HCT116 (cell line): ENCODE measurements around the gene ARHGAP45. TPM values are rescaled to one million over a fixed set of nuclear protein-coding genes. Genes with fewer than 3 reads are reported as not detected.

Experiments used
- ATAC-seq: fragments of 200-7000 bp; cut with Tn5 transposase; 2 replicates; pipeline ENCODE4 v1.9.1; 2020; ENCODE audit warnings: mild to moderate bottlenecking, moderate library complexity
- BruUV-seq: library from RNA; stranded (reverse); fragments of 400-500 nt; replicated peaks from 2 replicates; lab custom pipeline; 2021; lab: Mats Ljungman, UMichigan
- CTCF ChIA-PET: fragments of 300-600 bp; sonication (Branson Sonifier 250); formaldehyde crosslinking; loops from one replicate; lab custom pipeline; 2021; ENCODE audit warnings: antibody characterized with exemption; lab: Charles Lee
- POLR2A ChIA-PET: fragments of 300-600, 350-600 bp; sonication (Branson Sonifier 250); formaldehyde crosslinking; loops from one replicate; lab custom pipeline; 2021; ENCODE audit warnings: antibody characterized with exemption; lab: Charles Lee
- RAD21 ChIA-PET, 2 experiments: fragments of 300-600 bp; sonication (Branson Sonifier 250); formaldehyde crosslinking; loops; one replicate each; lab custom pipeline; 2023; ENCODE audit warnings: low total read pairs in 2 of 2; ENCODE audit not compliant: uncharacterized antibody in 2 of 2, unreplicated experiment in 2 of 2, low non-redundant PET in 1 of 2; lab: Charles Lee
- DNase-seq: peaks from one replicate; pipeline ENCODE4 v3.0.0-alpha.2; 2010; ENCODE audit warnings: low read depth, low spot score
- H2AFZ ChIP-seq: fragments of 200-600 bp; shearing (Covaris generic), sonication (generic); 2 replicates; pipeline ENCODE4 v1.6.1; 2017; ENCODE audit warnings: low read depth, mixed run types, mixed read lengths, antibody characterized with exemption, low read length; ENCODE audit not compliant: poor library complexity, severe bottlenecking
- H3K27ac ChIP-seq: 2 replicates; pipeline ENCODE4 v1.5.1; 2012; ENCODE audit warnings: low read depth, low read length
- H3K27me3 ChIP-seq: fragments of 200-600 bp; sonication (generic); 2 replicates; pipeline ENCODE4 v1.6.1; 2016; ENCODE audit warnings: mixed run types, low read length, mixed read lengths; ENCODE audit not compliant: insufficient read depth
- H3K36me3 ChIP-seq, 2 experiments: fragments of 200-500 bp in 1 of 2; fragments of 200-600 bp in 1 of 2; sonication (Bioruptor generic) in 1 of 2; sonication (generic) in 1 of 2; 2 replicates each; pipeline versions ENCODE4 v1.5.1 to v1.6.1; 2014 to 2016; ENCODE audit warnings: low read length in 2 of 2, inconsistent platforms in 1 of 2, mixed read lengths in 1 of 2, mixed run types in 1 of 2; ENCODE audit not compliant: insufficient read depth in 2 of 2, control insufficient read depth in 1 of 2
- H3K4me1 ChIP-seq, 2 experiments: fragments of 200-600 bp in 1 of 2; sonication (generic) in 1 of 2; 2 replicates each; pipeline versions ENCODE4 v1.5.1 to v1.6.1; 2012 to 2017; ENCODE audit warnings: low read length in 2 of 2, inconsistent platforms in 1 of 2, mild to moderate bottlenecking in 1 of 2, mixed read lengths in 1 of 2, mixed run types in 1 of 2, moderate library complexity in 1 of 2; ENCODE audit not compliant: insufficient read depth in 2 of 2, control insufficient read depth in 1 of 2
- H3K4me2 ChIP-seq: fragments of 200-600 bp; sonication (generic); 2 replicates; pipeline ENCODE4 v1.6.1; 2017; ENCODE audit warnings: mixed run types, low read length, mixed read lengths
- H3K4me3 ChIP-seq, 2 experiments: fragments of 200-600 bp in 1 of 2; sonication (generic) in 1 of 2; replicated peaks in 1 of 2; 2 replicates each; pipeline ENCODE4 v1.5.1; 2011 to 2016; ENCODE audit warnings: low read length in 2 of 2, control low read depth in 1 of 2, low read depth in 1 of 2, mild to moderate bottlenecking in 1 of 2, mixed read lengths in 1 of 2, mixed run types in 1 of 2
- H3K79me2 ChIP-seq: fragments of 200-600 bp; sonication (generic); 2 replicates; pipeline ENCODE4 v1.6.1; 2017; ENCODE audit warnings: mild to moderate bottlenecking, mixed run types, low read length, moderate library complexity, mixed read lengths; ENCODE audit not compliant: insufficient read depth
- H3K9ac ChIP-seq: fragments of 200-600 bp; sonication (generic); 2 replicates; pipeline ENCODE4 v1.6.1; 2016; ENCODE audit warnings: low read length, mixed read lengths
- H3K9me2 ChIP-seq: fragments of 200-600 bp; sonication (generic), shearing (Covaris generic); 2 replicates; pipeline ENCODE4 v1.6.1; 2017; ENCODE audit warnings: mixed run types, mild to moderate bottlenecking, moderate library complexity; ENCODE audit not compliant: insufficient read depth
- H3K9me3 ChIP-seq, 2 experiments: fragments of 200-500 bp in 1 of 2; fragments of 200-600 bp in 1 of 2; sonication (Bioruptor generic) in 1 of 2; sonication (generic) in 1 of 2; 2 replicates each; pipeline ENCODE4 v1.6.1; 2014 to 2017; ENCODE audit warnings: low read length in 2 of 2, mixed read lengths in 2 of 2, inconsistent platforms in 1 of 2, low read depth in 1 of 2, mild to moderate bottlenecking in 1 of 2, mixed run types in 1 of 2, moderate library complexity in 1 of 2; ENCODE audit not compliant: control insufficient read depth in 1 of 2, insufficient read depth in 1 of 2
- H4K20me1 ChIP-seq: fragments of 200-600 bp; sonication (generic), shearing (Covaris generic); 2 replicates; pipeline ENCODE4 v1.6.1; 2017; ENCODE audit warnings: mixed run types, mild to moderate bottlenecking, moderate library complexity; ENCODE audit not compliant: insufficient read depth
- ATF3 ChIP-seq: IDR thresholded peaks from 2 replicates; pipeline ENCODE4 v1.6.1; 2012
- CBX3 ChIP-seq: IDR thresholded peaks from 2 replicates; pipeline ENCODE4 v1.6.1; 2012; ENCODE audit warnings: low read depth
- CTCF ChIP-seq, 3 experiments: fragments of 200-600 bp in 1 of 3; sonication (generic) in 1 of 3; IDR thresholded peaks in 2 of 3; conservative IDR thresholded peaks in 1 of 3; 2 replicates each; pipeline ENCODE4 v1.5.1; 2012 to 2017; ENCODE audit warnings: low read depth in 2 of 3, low read length in 2 of 3, antibody characterized with exemption in 1 of 3, borderline replicate concordance in 1 of 3, control low read depth in 1 of 3, mild to moderate bottlenecking in 1 of 3, mixed read lengths in 1 of 3, mixed run types in 1 of 3, moderate library complexity in 1 of 3; ENCODE audit not compliant: insufficient read depth in 1 of 3
- ELF1 ChIP-seq: IDR thresholded peaks from 2 replicates; pipeline ENCODE4 v1.6.1; 2012; ENCODE audit warnings: low read depth, borderline replicate concordance
- EZH2 ChIP-seq: fragments of 200-600 bp; sonication (generic); IDR thresholded peaks from 2 replicates; pipeline ENCODE4 v1.6.1; 2017; ENCODE audit warnings: antibody characterized with exemption, mixed run types
- FOSL1 ChIP-seq: IDR thresholded peaks from 2 replicates; pipeline ENCODE4 v1.6.1; 2012; ENCODE audit warnings: low read depth
- MAX ChIP-seq: IDR thresholded peaks from 2 replicates; pipeline ENCODE4 v1.6.1; 2012
- POLR2A ChIP-seq: IDR thresholded peaks from 2 replicates; pipeline ENCODE4 v1.7.0; 2011; ENCODE audit warnings: borderline replicate concordance; ENCODE audit not compliant: insufficient read depth, insufficient read length; ENCODE audit errors: extremely low read depth
- REST ChIP-seq: IDR thresholded peaks from 2 replicates; pipeline ENCODE4 v1.6.1; 2012; ENCODE audit warnings: low read depth
- SP1 ChIP-seq: IDR thresholded peaks from 2 replicates; pipeline ENCODE4 v1.6.1; 2012; ENCODE audit warnings: low read depth
- TCF7L2 ChIP-seq: IDR thresholded peaks from 2 replicates; pipeline ENCODE4 v1.7.0; 2011; ENCODE audit warnings: borderline replicate concordance, inconsistent platforms; ENCODE audit not compliant: insufficient read depth, insufficient read length; ENCODE audit errors: extremely low read depth
- ZFX ChIP-seq: fragments of 450-650 bp; IDR thresholded peaks from 2 replicates; pipeline ENCODE4 v1.6.1; 2017
- ZNF274 ChIP-seq: fragments of 200-500 bp; sonication (Bioruptor generic); IDR thresholded peaks from 2 replicates; pipeline ENCODE4 v1.6.1; 2014; ENCODE audit warnings: mild to moderate bottlenecking, low read depth, low read length, inconsistent platforms
- intact Hi-C: fragments of 100-400 bp; cut with micrococcal nuclease; formaldehyde crosslinking; loops from 2 replicates; pipeline ENCODE4 v1.10.0; 2022
- total RNA-seq: library from RNA; stranded (reverse); gene quantifications from one replicate; pipeline ENCODE4 v1.2.1, GENCODE V29; 2021; ENCODE audit not compliant: unreplicated experiment

ARHGAP45 gene
- total RNA-seq, 1 experiment from 2014 or later = 30.4 TPM

- Histone ChIP-seq H3K36me3 (peaks cover 15 to 31% of the 10 kb centered on the region in 2 experiments; a peak in 3 of 4 replicates), H3K27ac (no peak overlapping the region), H3K27me3 (no peaks in the 10 kb centered on the region), H3K9me2 (no peaks in the 10 kb centered on the region), H3K9me3 (no peaks in the 10 kb centered on the region), H3K4me2 (no peak overlapping the region), H3K4me3 (no peak overlapping the region), H3K4me1 (peaks cover 2 to 14% of the 10 kb centered on the region in 2 experiments), H2AFZ (no peak overlapping the region), H3K9ac (no peak overlapping the region), H4K20me1 (no peaks in the 10 kb centered on the region), H3K79me2 (peaks cover 11% of the 10 kb centered on the region; the same call in 1 of the 2 replicates)
- ChIA-PET POLR2A (no interaction called here), RAD21 (interaction anchor here in 1 of 2 experiments (0.7 kb wide), 1 partner anchor 25 kb away, joined by 3 read pairs; no protein-coding TSS in a partner anchor), CTCF (no interaction called here)
- intact Hi-C loops = no loop called here
- TF ChIP-seq REST (no peak), SP1 (no peak), MAX (no peak), ELF1 (no peak), POLR2A (no peak), ZFX (no peak), EZH2 (no peak), ZNF274 (no peak), CTCF (IDR thresholded peaks at IDR 0.05 in 2 of 3, conservative IDR thresholded peaks at IDR 0.05 in 1 of 3; ENCODE audit: borderline replicate concordance in 1 of 3, insufficient read depth in 1 of 3, low read depth in 2 of 3, low read length in 2 of 3) (no peak), FOSL1 (no peak), ATF3 (no peak), TCF7L2 (no peak), CBX3 (no peak)
- no peak for DNase-seq
- BruUV-seq = no TSS peak
- ATAC-seq = no peak
Observed at GRCh38 chr19:1086613-1087012, 19.6 kb downstream of the ARHGAP45 start.
